Caco-2 (cell line): ENCODE results near the gene NDUFA12. TPM values are rescaled to one million over a fixed set of nuclear protein-coding genes. Genes with fewer than 3 reads are reported as not detected.

ENCODE experiments used
- BruUV-seq: library from RNA; stranded (reverse); fragments of 400-500 nt; replicated peaks from 2 replicates; lab custom pipeline; 2021; lab: Mats Ljungman, UMichigan
- CTCF ChIA-PET: fragments of 300-600 bp; sonication (Branson Sonifier 250); formaldehyde crosslinking; loops from one replicate; lab custom pipeline; 2022; ENCODE audit warnings: antibody characterized with exemption; lab: Charles Lee
- POLR2A ChIA-PET: fragments of 300-600 bp; sonication (Branson Sonifier 250); formaldehyde crosslinking; loops from one replicate; lab custom pipeline; 2022; ENCODE audit warnings: antibody characterized with exemption; lab: Charles Lee
- DNase-seq, 2 experiments: peaks; one replicate each; pipeline versions ENCODE4 v3.0.0 to v3.0.0-alpha.2; 2020 to 2022
- H3K27me3 ChIP-seq: replicated peaks from 2 replicates; pipeline ENCODE4 v1.6.0; 2011; ENCODE audit warnings: low read length; ENCODE audit not compliant: control insufficient read depth, insufficient read depth
- H3K36me3 ChIP-seq: 2 replicates; pipeline ENCODE4 v1.5.1; 2011; ENCODE audit warnings: low read length; ENCODE audit not compliant: control insufficient read depth, insufficient read depth
- H3K4me1 ChIP-seq: fragments of 250-450 bp; sonication (Bioruptor Pico); 2 replicates; pipeline ENCODE4 v1.5.1; 2020; ENCODE audit warnings: mild to moderate bottlenecking
- H3K4me3 ChIP-seq: 2 replicates; pipeline ENCODE4 v1.5.1; 2011; ENCODE audit warnings: low read depth, mild to moderate bottlenecking, control low read depth, low read length
- H3K9me3 ChIP-seq: fragments of 250-450 bp; sonication (Bioruptor Pico); 2 replicates; pipeline ENCODE4 v1.5.1; 2020; ENCODE audit warnings: mild to moderate bottlenecking, moderate library complexity
- H3K27ac Mint-ChIP-seq: one replicate; pipeline ENCODE4 v1.8.0; 2022; ENCODE audit warnings: mixed read lengths; ENCODE audit not compliant: unreplicated experiment
- H3K27me3 Mint-ChIP-seq: one replicate; pipeline ENCODE4 v1.8.0; 2022; ENCODE audit warnings: mixed read lengths; ENCODE audit not compliant: insufficient read depth, unreplicated experiment
- H3K36me3 Mint-ChIP-seq: one replicate; pipeline ENCODE4 v1.8.0; 2022; ENCODE audit warnings: mild to moderate bottlenecking, mixed read lengths; ENCODE audit not compliant: insufficient read depth, unreplicated experiment
- H3K4me1 Mint-ChIP-seq: one replicate; pipeline ENCODE4 v1.8.0; 2022; ENCODE audit warnings: low read depth, mixed read lengths; ENCODE audit not compliant: unreplicated experiment
- H3K4me3 Mint-ChIP-seq: one replicate; pipeline ENCODE4 v1.8.0; 2022; ENCODE audit warnings: mild to moderate bottlenecking, moderate library complexity, mixed read lengths; ENCODE audit not compliant: unreplicated experiment
- H3K9me3 Mint-ChIP-seq: one replicate; pipeline ENCODE4 v1.8.0; 2022; ENCODE audit warnings: mixed read lengths; ENCODE audit not compliant: unreplicated experiment
- intact Hi-C: fragments of 100-400 bp; cut with micrococcal nuclease; formaldehyde crosslinking; loops from one replicate; pipeline ENCODE4 v1.10.0; 2022; ENCODE audit not compliant: unreplicated experiment
- total RNA-seq: library from RNA; stranded (reverse); gene quantifications from 2 replicates; pipeline ENCODE4 v1.2.3, GENCODE V29; 2022
- TF ChIP-seq, protein P1 (sequence below), 2 experiments: fragments of 200-600 bp in 1 of 2; IDR thresholded peaks; 1 replicate in 1 of 2; 2 replicates in 1 of 2; pipeline versions ENCODE4 v1.5.1 to v1.8.0; 2011 to 2022; ENCODE audit warnings: antibody characterized with exemption in 1 of 2, control low read depth in 1 of 2, inconsistent platforms in 1 of 2, low read depth in 1 of 2, low read length in 1 of 2, mild to moderate bottlenecking in 1 of 2, moderate library complexity in 1 of 2; ENCODE audit not compliant: insufficient read depth in 1 of 2, severe bottlenecking in 1 of 2, unreplicated experiment in 1 of 2

The NDUFA12 gene
- total RNA-seq, 1 experiment from 2014 or later, result 131 TPM

DNA sequence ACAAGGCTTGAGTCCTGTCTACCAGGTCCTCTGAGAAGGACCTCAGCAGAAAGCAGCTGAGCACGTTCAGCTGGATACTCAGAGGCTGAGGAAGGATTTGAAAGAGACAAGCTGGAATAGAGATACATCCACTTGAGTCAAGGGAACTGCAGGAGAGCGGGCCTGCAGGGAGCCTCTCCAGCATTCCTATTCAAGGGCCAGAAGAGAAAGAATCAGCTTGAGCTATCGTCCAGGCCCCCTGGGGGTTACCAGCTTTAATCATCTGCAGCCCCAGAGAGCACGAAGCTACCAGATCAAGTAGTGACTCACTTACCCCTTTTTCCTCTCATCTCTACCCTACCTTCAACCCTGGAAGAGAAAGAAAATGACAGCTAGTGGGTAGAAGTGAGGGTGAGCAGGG is 80.9 kb downstream of the NDUFA12 start:
- POLR2A ChIA-PET, result no interaction called here

More for the DNA sequence above, 80.9 kb downstream of the NDUFA12 start:
- Mint-ChIP-seq H3K27ac (no peak overlapping the region), H3K27me3 (no peaks in the 10 kb centered on the region), H3K36me3 (no peaks in the 10 kb centered on the region), H3K4me3 (no peak overlapping the region), H3K4me1 (no peaks in the 10 kb centered on the region), H3K9me3 (no peaks in the 10 kb centered on the region)
- H3K9me3 ChIP-seq, result no peaks in the 10 kb centered on the region
- TF ChIP-seq, protein P1, sequence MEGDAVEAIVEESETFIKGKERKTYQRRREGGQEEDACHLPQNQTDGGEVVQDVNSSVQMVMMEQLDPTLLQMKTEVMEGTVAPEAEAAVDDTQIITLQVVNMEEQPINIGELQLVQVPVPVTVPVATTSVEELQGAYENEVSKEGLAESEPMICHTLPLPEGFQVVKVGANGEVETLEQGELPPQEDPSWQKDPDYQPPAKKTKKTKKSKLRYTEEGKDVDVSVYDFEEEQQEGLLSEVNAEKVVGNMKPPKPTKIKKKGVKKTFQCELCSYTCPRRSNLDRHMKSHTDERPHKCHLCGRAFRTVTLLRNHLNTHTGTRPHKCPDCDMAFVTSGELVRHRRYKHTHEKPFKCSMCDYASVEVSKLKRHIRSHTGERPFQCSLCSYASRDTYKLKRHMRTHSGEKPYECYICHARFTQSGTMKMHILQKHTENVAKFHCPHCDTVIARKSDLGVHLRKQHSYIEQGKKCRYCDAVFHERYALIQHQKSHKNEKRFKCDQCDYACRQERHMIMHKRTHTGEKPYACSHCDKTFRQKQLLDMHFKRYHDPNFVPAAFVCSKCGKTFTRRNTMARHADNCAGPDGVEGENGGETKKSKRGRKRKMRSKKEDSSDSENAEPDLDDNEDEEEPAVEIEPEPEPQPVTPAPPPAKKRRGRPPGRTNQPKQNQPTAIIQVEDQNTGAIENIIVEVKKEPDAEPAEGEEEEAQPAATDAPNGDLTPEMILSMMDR (IDR thresholded peaks at IDR 0.05; ENCODE audit: insufficient read depth in 1 of 2, low read depth in 1 of 2, low read length in 1 of 2, severe bottlenecking in 1 of 2, unreplicated experiment in 1 of 2), result no peak
- no peak overlapping the region for H3K4me3 ChIP-seq
- no peaks in the 10 kb centered on the region for H3K36me3 ChIP-seq
- BruUV-seq, result no TSS peak
- no peaks in the 10 kb centered on the region for H3K4me1 ChIP-seq
- H3K27me3 ChIP-seq, result no peaks in the 10 kb centered on the region
- CTCF ChIA-PET, result no interaction called here
- DNase-seq, result no peak
- intact Hi-C loops, result no loop called here

Other genes with a start within 250 kb of the NDUFA12 start
- 49.7 and 51.1 TPM in 2 replicates for gene NR2C1, start 69.9 kb upstream of the NDUFA12 start, total RNA-seq
- 23.5 and 25.1 TPM in 2 replicates for gene FGD6, start 213.8 kb upstream of the NDUFA12 start, total RNA-seq
- 76.9 and 77.4 TPM in 2 replicates for gene VEZT, start 214.1 kb upstream of the NDUFA12 start, total RNA-seq